ENCODE measurements around the gene ATF7.

ATF7 gene

GRCh38 chr12:53670308-53670707 is 44.1 kb upstream of the ATF7 start:
- ATAC-seq, result no peak
- TF ChIP-seq ESRRG (CRISPR knock-in tag; IDR thresholded peaks at IDR 0.05) (no peak), ARNTL (CRISPR knock-in tag; IDR thresholded peaks at IDR 0.05; ENCODE audit: borderline replicate concordance, low read depth) (no peak)

GRCh38 chr12:53667080-53667479 is 40.9 kb upstream of the ATF7 start:
- ATAC-seq, result no peak
- no peak for TF ChIP-seq ZNF8 (CRISPR knock-in tag; IDR thresholded peaks at IDR 0.05)

GRCh38 chr12:53664936-53665335 is 38.8 kb upstream of the ATF7 start:
- ATAC-seq, result no peak
- TF ChIP-seq CREB5 (CRISPR knock-in tag; IDR thresholded peaks at IDR 0.05; ENCODE audit: low read depth), result no peak
- no peak for TF ChIP-seq OSR1 (CRISPR knock-in tag; IDR thresholded peaks at IDR 0.05)
- TF ChIP-seq GLIS3 (CRISPR knock-in tag; IDR thresholded peaks at IDR 0.05), result no peak
- TF ChIP-seq TCF4 (CRISPR knock-in tag; IDR thresholded peaks at IDR 0.05; ENCODE audit: borderline replicate concordance), result no peak

GRCh38 chr12:53664191-53664590 is 38.0 kb upstream of the ATF7 start:
- TF ChIP-seq CSRNP3 (CRISPR knock-in tag; IDR thresholded peaks at IDR 0.05), result no peak
- no peak for ATAC-seq

- no peak for TF ChIP-seq PATZ1 (CRISPR knock-in tag; IDR thresholded peaks at IDR 0.05; ENCODE audit: borderline replicate concordance)
- no peak for TF ChIP-seq ZNF8 (CRISPR knock-in tag; IDR thresholded peaks at IDR 0.05)
- no peak for TF ChIP-seq ZFP3 (CRISPR knock-in tag; IDR thresholded peaks at IDR 0.05)
- TF ChIP-seq ARNTL (CRISPR knock-in tag; IDR thresholded peaks at IDR 0.05; ENCODE audit: borderline replicate concordance, low read depth), result no peak
- peak; percentile 35 for ATAC-seq
Measured at GRCh38 chr12:53660041-53660440, 33.9 kb upstream of the ATF7 start.

GRCh38 chr12:53659571-53659981 is 33.4 kb upstream of the ATF7 start:
- TF ChIP-seq ZC3H10 (CRISPR knock-in tag; IDR thresholded peaks at IDR 0.05) (no peak), CREB5 (CRISPR knock-in tag; IDR thresholded peaks at IDR 0.05; ENCODE audit: low read depth) (no peak), GLIS3 (CRISPR knock-in tag; IDR thresholded peaks at IDR 0.05) (no peak), PPARA (CRISPR knock-in tag; IDR thresholded peaks at IDR 0.05; ENCODE audit: borderline replicate concordance) (no peak), ISL1 (CRISPR knock-in tag; IDR thresholded peaks at IDR 0.05) (no peak), OSR1 (CRISPR knock-in tag; IDR thresholded peaks at IDR 0.05) (no peak), POU6F1 (CRISPR knock-in tag; IDR thresholded peaks at IDR 0.05; ENCODE audit: borderline replicate concordance, low read depth) (no peak), RARB (CRISPR knock-in tag; IDR thresholded peaks at IDR 0.05) (no peak), ESRRG (CRISPR knock-in tag; IDR thresholded peaks at IDR 0.05) (no peak), CSRNP3 (CRISPR knock-in tag; IDR thresholded peaks at IDR 0.05) (no peak), ZFP30 (CRISPR knock-in tag; IDR thresholded peaks at IDR 0.05) (no peak), ZNF70 (CRISPR knock-in tag; IDR thresholded peaks at IDR 0.05) (no peak), ZNF8 (CRISPR knock-in tag; IDR thresholded peaks at IDR 0.05) (no peak), CSDC2 (CRISPR knock-in tag; IDR thresholded peaks at IDR 0.05) (no peak), TOX (CRISPR knock-in tag; IDR thresholded peaks at IDR 0.05; ENCODE audit: borderline replicate concordance) (no peak), ZFP3 (CRISPR knock-in tag; IDR thresholded peaks at IDR 0.05) (no peak)
- peak; percentile 71 for ATAC-seq
